GM19238 (cell line): ENCODE results near the gene ZSCAN26.
"Not testable (repeated sequence)": the region's sequence is repeated elsewhere in the genome, so short reads cannot be mapped to it uniquely, and the experiment has no call there.

ENCODE experiments used
- DNase-seq: peaks from one replicate; pipeline ENCODE4 v3.0.0; 2011; ENCODE audit warnings: low spot score; ENCODE audit not compliant: insufficient read length

Gene ZSCAN26

GRCh38 chr6:28317866-28318265 lies 50.9 kb downstream of the ZSCAN26 start:
- DNase-seq = not testable (repeated sequence)

DNA sequence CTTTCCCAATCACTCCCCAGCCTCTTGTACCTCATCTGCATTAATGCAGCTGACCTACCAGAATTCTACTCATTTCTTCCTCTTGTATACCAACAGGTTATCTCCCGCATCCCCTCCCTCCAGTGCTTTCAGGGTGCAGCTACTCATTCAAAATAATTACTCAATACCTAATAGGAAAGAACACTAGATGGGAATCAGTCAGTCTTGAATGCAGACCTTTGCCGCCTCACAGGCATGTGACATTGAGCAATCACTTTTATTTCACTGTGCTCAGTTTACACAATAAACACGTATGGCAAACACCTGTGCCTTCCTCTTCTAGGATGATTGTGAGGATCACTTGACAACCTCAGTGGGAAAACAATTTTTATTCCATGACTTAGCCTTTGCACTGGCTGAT lies 55.7 kb downstream of the ZSCAN26 start:
- DNase-seq = no peak

- DNase-seq = no peak
These were observed 57.0 kb downstream of the ZSCAN26 start for GRCh38 chr6:28323813-28324424.

- DNase-seq = no peak
These were observed 59.5 kb downstream of the ZSCAN26 start for GRCh38 chr6:28326371-28326948.
